T-helper 9 cell (primary cell): Measurements from ENCODE around the gene HMCN2.
A peak's percentile ranks its signal among the peaks of the same experiment; 100 is the strongest.

Experiments
- DNase-seq: peaks from one replicate; pipeline ENCODE4 v3.0.0-alpha.2; 2020
- total RNA-seq, 2 donors: gene quantifications; one replicate each; lab custom pipeline; 2026; lab: John Stamatoyannopoulos, UW

HMCN2 gene
- total RNA-seq, result 0 to 0.14 reads per million in 2 donors

DNA sequence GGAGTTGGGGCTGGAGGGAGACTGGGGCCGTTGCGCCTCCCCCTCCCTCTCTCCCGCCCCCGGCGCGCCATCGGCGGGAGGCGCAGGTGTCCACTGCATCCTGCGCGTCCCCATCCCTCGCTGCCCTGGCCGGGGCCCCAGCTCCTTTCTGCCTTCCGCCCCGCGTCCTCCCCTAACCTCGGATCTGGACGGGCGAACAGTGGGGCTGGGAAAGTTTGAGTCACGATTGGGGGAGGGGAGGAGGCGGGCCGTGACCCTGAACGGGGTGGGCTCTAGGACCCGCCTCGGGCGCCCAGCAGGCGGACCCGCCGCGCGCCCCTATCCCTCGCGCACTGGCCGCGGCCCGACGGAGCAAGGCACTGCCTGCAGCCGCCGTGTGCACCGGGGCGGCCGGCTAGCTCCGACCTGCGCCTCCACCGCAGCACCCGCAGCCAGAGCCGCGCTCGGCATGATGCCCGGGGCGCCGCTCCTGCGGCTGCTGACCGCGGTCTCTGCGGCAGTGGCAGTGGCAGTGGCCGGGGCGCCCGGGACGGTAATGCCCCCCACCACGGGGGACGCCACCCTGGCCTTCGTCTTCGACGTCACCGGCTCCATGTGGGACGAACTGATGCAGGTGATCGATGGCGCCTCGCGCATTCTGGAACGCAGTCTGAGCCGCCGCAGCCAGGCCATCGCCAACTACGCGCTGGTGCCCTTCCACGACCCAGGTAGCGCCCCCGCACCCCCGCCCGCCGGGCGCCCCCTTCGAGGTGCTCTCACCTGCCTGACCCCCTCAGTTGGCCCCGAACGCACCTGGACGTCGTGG, at the start of gene HMCN2:
Gene HMCN2, plus strand, starts transcription at position 330 of the 805 bp plus-strand sequence. Its CDS starts 119 bp downstream, at position 449.
- DNase-seq, result no peak

DNA sequence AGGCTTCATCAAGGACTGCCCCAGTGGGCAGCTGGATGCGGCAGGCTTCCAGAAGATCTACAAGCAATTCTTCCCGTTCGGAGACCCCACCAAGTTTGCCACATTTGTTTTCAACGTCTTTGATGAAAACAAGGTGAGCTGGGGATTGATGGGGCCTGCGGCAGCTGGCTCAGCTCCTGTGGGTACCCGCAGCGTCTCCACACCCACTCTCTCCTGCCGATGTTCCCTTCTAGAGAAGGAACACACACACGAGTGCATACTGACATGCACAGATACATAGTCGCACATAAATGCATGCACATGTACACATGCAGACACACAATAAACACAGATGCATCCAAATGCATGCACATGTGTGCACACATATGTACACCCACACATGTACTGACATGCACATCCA, 47.7 kb upstream of the HMCN2 start:
- DNase-seq, result no peak

DNA sequence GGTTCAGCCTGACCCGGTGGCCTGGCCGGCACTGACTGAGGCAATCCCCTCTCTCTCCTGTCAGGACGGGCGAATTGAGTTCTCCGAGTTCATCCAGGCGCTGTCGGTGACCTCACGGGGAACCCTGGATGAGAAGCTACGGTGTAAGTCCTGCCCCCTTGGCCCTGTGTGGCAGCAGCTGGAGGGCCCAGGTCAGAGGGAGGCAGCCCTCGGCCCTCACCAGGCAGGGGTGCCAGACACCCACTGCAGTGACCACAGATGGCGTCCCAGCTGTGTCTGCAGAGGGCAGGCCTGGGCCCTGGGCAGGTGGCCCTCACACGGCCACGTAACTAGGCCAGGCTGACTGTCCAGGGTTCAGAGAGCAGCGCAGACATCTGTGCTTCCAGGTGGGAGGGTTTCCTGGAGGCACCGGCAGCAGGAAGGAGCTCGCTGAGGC, 45.9 kb upstream of the HMCN2 start:
- no peak for DNase-seq

DNA sequence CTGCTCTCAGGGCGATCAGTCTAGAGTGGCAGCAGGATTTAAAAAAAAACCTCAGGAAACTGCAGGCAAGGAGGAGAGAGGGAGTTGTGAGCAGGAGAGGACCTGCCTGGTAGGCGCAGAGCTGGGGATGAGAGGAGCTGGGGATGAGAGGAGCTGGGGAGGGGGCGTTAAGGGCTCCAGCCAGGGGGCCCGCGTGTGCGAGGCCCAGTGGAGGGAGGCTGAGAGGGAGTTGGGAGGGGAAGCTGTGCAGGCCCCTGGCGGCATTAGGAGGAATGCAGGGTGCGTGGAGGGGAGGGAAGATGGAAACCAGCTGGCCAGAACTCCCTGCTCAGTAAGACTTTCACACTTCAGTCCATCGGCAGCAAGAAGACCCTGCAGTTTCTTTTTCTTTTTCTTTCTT, 45.2 kb upstream of the HMCN2 start:
- DNase-seq, result no peak

GRCh38 chr9:130222833-130223232, 42.7 kb upstream of the HMCN2 start:
- no peak for DNase-seq

- DNase-seq, result no peak
Observed at GRCh38 chr9:130225071-130225470, 40.5 kb upstream of the HMCN2 start.

- no peak for DNase-seq
Observed at GRCh38 chr9:130225586-130225985, 40.0 kb upstream of the HMCN2 start.

DNA sequence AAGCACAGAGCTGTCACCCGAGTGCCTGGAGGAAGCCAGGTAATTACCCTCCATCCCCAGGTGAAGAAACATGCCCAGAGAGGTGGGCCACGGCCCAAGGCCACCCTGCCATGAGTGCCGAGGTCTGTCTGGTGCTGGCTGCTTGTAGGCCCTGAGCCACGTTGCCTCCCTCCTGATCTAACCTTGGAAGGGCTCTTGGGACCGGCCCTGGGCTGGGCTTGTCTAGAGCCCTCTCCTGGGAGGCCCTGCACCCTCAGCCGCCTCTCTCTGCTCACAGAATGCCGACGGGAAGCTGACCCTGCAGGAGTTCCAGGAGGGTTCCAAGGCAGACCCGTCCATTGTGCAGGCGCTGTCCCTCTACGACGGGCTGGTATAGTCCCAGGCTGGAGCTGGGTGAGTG, 39.4 kb upstream of the HMCN2 start:
- no peak for DNase-seq

DNA sequence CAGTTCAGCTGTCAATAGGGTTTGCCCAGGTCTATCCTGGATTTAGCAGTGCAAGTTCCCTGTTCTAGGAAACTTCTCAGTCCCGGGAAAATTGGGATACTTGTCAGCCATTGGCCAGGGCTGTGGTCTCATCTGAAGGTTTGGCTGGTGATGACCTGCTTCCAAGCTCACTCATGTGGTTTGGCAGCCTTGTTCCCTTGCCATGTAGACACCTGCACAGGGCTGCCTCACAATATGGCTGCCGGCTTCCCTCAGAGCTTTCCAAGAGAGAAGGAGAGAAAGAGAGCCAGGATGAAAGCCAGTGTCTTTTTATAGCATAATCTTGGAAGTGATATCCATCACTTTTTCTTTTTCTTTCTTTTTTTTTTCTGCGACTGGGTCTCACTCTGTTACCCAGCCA, 37.7 kb upstream of the HMCN2 start:
- DNase-seq, result no peak

DNA sequence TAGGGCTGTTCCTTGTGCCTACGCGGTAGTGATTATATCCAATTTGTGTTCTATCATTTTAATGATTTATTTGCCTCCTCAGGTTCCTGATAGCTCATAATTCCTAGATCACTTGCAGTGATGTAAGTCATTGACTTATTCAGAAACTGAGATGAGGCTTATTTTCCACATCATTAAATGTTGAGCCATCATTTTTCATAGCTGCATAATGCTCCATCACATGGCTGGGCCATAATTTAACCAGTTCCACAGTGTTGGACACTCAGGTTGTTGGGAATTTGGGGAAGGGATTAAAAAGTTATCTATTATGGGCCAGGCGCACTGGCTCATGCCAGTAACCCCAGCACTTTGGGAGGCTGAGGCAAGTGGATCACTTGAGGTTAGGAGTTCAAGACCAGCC, 35.8 kb upstream of the HMCN2 start:
- no peak for DNase-seq

- DNase-seq, result no peak
Observed at GRCh38 chr9:130230631-130231030, 34.9 kb upstream of the HMCN2 start.

GRCh38 chr9:130232899-130233586, 32.5 kb upstream of the HMCN2 start:
- DNase-seq, result no peak

- DNase-seq, result no peak
Observed at GRCh38 chr9:130233587-130233945, 32.0 kb upstream of the HMCN2 start.

DNA sequence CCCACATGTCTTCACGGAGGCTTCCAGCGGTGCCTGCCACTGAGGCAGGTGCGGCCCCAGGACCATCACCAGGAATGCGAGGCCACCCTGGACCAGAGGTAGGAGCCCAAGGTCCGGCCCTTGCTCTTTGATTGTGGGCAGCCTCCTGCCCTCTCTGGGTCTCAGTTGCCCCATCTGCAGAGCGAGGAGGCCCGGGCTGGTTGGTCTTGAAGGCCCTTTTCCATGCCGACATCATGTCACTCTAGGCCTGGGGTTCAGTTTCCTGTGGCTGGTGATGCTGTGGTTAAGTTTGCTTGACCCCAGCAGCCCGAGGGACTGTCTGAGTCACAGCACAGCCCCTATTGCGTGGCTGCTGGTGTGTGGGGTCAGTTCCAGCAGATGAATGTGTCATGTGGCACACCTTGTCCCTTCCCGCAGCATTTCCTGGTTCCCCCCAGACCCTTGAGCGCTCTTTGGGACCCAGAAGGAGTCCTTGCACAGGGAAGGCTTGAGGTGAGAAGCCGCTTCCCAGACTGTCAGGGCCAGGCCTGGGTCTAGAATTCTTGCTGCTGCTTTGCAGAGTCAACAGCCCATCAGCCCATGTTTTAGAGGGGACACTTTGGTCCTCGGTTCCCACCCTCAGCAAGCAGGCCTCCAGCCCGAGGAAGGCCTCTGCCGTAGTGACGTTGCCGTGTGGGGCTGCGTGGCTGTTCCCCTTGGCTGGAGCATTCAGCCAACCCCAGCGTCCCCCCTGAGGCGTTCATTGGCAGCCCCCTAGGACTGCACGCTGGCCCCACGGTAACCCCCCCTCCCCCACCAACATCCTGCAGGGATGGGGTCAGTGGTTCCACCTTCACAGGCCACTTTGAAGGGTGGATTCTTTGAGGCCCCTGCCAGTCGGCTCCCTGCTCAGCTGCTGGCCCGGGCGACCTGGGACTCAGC, 31.0 kb upstream of the HMCN2 start:
- no peak for DNase-seq

GRCh38 chr9:130235558-130236435, 29.8 kb upstream of the HMCN2 start:
- peak; percentile 64 for DNase-seq

DNA sequence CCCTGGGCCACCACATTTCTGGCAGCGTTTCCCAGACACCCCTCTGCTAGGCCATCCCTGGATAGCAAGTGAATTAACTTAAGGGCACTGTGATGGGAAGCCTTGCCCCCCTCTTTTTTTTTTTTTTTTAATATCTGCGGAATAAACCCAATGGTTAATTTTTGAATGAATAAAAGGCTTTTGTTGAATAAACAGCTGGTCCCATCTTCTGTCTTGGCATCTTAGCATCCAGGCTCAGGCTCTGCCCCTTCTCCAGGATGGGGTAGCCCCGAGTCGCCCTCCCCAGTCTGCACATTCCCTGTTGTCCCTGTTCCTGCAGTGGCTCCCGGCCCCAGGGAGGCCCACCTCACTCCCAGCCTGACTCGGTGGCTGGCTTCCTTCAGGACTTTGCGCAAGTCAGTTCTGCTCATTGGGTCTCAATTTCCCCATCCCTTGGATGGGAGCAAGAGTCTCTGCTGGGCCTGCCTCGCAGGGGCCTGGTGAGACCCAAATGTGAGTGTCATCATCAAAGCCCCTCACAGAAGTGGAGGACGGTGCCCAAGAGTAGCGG, 29.0 kb upstream of the HMCN2 start:
- DNase-seq, result no peak

- no peak for DNase-seq
Observed at GRCh38 chr9:130237076-130237475, 28.5 kb upstream of the HMCN2 start.

DNA sequence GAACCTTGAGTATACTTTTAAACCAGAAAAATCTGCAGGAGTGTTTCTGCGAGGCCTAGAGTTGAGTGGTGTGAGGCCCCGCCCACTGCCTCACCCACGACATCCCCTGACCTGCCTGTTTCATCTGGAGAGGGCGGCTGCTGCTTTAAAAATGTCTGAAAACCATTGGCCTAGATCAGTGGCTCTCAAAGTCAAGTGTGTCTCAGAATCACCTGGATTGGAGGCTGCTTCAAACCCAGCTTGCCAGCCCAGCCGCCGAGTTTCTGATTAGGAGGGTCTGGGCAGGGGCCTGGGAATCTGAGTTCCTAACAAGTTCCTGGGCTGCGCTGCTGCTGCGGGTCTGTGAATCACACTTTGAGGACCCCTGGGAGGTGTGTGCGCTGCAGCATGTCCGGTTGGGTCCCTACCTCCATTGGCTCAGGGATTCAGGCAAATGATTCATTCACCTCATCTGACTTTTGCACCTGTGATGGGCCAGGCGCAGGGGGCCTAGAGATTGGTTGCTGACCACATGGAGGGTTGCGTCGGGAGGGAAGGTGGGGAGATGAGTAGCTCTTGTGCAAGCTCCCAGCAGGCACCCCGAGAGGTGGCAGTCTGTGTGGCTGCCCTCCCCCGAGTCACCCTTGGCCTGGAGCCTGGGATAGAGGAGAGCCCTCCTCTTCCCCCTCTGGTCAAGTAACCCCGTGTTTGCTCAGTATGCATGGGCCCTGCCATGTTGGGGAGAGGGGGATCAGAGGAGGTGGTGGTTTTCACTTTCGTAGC, 27.6 kb upstream of the HMCN2 start:
- DNase-seq, result no peak

GRCh38 chr9:130239363-130239695, 26.2 kb upstream of the HMCN2 start:
- no peak for DNase-seq

DNA sequence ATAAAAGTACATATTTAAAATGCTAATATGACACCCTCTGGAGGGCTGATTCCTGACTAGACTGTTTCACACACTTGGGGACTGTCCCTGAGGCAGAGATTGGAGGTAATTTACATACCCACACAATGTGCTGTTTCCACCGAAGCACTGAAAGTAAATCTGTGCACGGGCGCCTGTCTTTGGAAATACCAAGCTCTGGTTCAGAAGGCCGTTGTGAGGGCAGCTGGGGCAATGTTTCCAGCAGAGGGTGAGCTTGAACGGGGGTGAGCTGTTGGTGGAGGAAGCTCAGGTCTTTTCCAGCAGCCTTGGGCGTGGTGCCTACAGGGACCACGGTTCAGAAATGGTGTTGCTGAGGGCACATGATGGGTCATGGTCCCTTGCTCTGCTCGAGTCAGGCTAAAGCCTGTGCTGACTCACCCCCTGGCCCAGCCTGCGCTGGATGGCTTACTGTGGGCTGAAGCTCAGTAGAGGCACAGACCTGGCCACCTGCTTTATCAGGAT, 25.8 kb upstream of the HMCN2 start:
- no peak for DNase-seq
